PC-9 (cell line): ENCODE data around the gene C16orf86.

Experiments used
- EZH2 ChIP-seq: fragments of 200-600 bp; sonication (generic); IDR thresholded peaks from 2 replicates; pipeline ENCODE4 v1.8.0; 2017; ENCODE audit warnings: antibody characterized with exemption, low read depth
- TF ChIP-seq, protein P1 (sequence below): fragments of 200-600 bp; sonication (generic); conservative IDR thresholded peaks from 2 replicates; pipeline ENCODE4 v1.6.1; 2017; ENCODE audit warnings: mixed run types, antibody characterized with exemption, mild to moderate bottlenecking, moderate library complexity

DNA sequence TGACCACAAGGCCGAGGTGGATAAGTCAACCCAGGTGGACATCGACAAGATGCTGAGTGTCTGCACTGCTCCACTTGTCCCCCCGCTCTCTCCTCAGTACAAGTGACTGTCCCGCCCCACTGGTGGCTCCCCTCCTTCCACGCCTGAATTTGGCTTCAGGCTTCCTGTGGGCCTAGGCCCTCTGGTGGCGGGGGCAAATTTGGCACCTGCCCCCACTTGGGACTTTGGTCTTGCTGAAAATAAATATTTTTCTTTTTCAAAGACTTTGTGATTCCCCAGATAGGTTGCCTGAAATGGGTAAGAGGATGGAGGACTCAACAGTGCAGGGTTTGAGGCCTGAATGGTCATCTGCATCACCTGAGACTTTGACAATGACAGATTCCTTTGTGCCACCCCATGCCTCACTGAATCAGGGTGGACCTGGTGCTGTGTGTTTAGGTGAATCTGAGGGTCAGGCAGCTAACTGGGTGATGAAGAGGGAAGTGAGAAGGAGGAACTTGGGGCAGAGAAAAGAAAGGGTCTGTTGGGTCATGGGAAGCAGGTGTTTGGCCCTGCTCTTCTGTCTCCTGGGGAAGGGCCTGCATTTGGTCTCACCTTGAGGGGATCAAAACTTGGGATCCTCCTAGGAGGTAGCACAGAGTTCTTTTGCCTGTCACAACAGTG lies 2.0 kb downstream of the C16orf86 start:
- TF ChIP-seq, protein P1, sequence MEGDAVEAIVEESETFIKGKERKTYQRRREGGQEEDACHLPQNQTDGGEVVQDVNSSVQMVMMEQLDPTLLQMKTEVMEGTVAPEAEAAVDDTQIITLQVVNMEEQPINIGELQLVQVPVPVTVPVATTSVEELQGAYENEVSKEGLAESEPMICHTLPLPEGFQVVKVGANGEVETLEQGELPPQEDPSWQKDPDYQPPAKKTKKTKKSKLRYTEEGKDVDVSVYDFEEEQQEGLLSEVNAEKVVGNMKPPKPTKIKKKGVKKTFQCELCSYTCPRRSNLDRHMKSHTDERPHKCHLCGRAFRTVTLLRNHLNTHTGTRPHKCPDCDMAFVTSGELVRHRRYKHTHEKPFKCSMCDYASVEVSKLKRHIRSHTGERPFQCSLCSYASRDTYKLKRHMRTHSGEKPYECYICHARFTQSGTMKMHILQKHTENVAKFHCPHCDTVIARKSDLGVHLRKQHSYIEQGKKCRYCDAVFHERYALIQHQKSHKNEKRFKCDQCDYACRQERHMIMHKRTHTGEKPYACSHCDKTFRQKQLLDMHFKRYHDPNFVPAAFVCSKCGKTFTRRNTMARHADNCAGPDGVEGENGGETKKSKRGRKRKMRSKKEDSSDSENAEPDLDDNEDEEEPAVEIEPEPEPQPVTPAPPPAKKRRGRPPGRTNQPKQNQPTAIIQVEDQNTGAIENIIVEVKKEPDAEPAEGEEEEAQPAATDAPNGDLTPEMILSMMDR: no peak
- no peak for TF ChIP-seq EZH2
